HepG2 (cell line): ENCODE measurements around the gene ETS1. TPM values are rescaled to one million over a fixed set of nuclear protein-coding genes. Genes with fewer than 3 reads are reported as not detected.

Experiments
- ATAC-seq: fragments of 200-7000 bp; cut with Tn5 transposase; 3 replicates; pipeline ENCODE4 v1.9.1; 2020; ENCODE audit warnings: mild to moderate bottlenecking, moderate library complexity
- BruUV-seq: library from RNA; stranded (reverse); fragments of 400-500 nt; replicated peaks from 2 replicates; lab custom pipeline; 2021; lab: Mats Ljungman, UMichigan
- CTCF ChIA-PET: fragments of 300-600 bp; formaldehyde crosslinking; extraction: SDS; loops from one replicate; lab custom pipeline; 2021; ENCODE audit warnings: low total read pairs, inconsistent platforms, low intra/inter-chr PET ratio; lab: Yijun Ruan, JAX
- POLR2A ChIA-PET: fragments of 350-600 bp; sonication (Branson Sonifier 250); formaldehyde crosslinking; loops from one replicate; lab custom pipeline; 2020; ENCODE audit warnings: antibody characterized with exemption, inconsistent platforms; lab: Yijun Ruan, JAX
- DNase-seq: peaks from one replicate; pipeline ENCODE4 v3.0.0-alpha.2; 2015; ENCODE audit warnings: low spot score
- FAIRE-seq: peaks from 3 replicates; lab custom pipeline; 2011; peaks lifted over from hg19 to GRCh38; lab: Jason Lieb, UNC
- H2AFZ ChIP-seq: one replicate; pipeline ENCODE4 v1.6.1; 2011; ENCODE audit warnings: low read length, inconsistent platforms
- H3K27ac ChIP-seq: fragments of 300-600 bp; 3 replicates; pipeline ENCODE4 v1.8.0; 2011; ENCODE audit warnings: mixed run types, mild to moderate bottlenecking, mixed read lengths, low read length, inconsistent platforms; ENCODE audit not compliant: insufficient read depth; ENCODE audit errors: extremely low read length
- H3K27me3 ChIP-seq, 2 experiments: fragments of 200-600 bp in 1 of 2; 2 replicates in 1 of 2; 3 replicates in 1 of 2; pipeline versions ENCODE4 v1.6.0 to v1.8.0; 2011; ENCODE audit warnings: low read length in 2 of 2, mild to moderate bottlenecking in 2 of 2, moderate library complexity in 2 of 2, inconsistent platforms in 1 of 2; ENCODE audit not compliant: insufficient read depth in 2 of 2, control insufficient read depth in 1 of 2
- H3K36me3 ChIP-seq, 2 experiments: fragments of 200-600 bp in 1 of 2; replicated peaks in 1 of 2; 2 replicates in 1 of 2; 3 replicates in 1 of 2; pipeline versions ENCODE4 v1.5.1 to v1.8.0; 2011; ENCODE audit warnings: low read length in 2 of 2, inconsistent platforms in 1 of 2; ENCODE audit not compliant: insufficient read depth in 2 of 2, control insufficient read depth in 1 of 2
- H3K4me1 ChIP-seq: 2 replicates; pipeline ENCODE4 v1.5.1; 2012; ENCODE audit warnings: low read length, inconsistent platforms; ENCODE audit not compliant: insufficient read depth
- H3K4me2 ChIP-seq: 2 replicates; pipeline ENCODE4 v1.6.0; 2011; ENCODE audit warnings: low read depth, low read length, inconsistent platforms
- H3K4me3 ChIP-seq, 3 experiments: fragments of 200-600 bp in 1 of 3; sonication (generic), shearing (Covaris generic) in 1 of 3; replicated peaks in 1 of 3; 2 replicates each; pipeline ENCODE4 v1.5.1; 2011 to 2016; ENCODE audit warnings: low read length in 3 of 3, inconsistent platforms in 2 of 3, low read depth in 2 of 3, mild to moderate bottlenecking in 2 of 3, control low read depth in 1 of 3, mixed read lengths in 1 of 3; ENCODE audit not compliant: insufficient read depth in 1 of 3
- H3K79me2 ChIP-seq: one replicate; pipeline ENCODE4 v1.6.1; 2011; ENCODE audit warnings: low read length, inconsistent platforms; ENCODE audit not compliant: insufficient read depth
- H3K9ac ChIP-seq: 2 replicates; pipeline ENCODE4 v1.6.0; 2011; ENCODE audit warnings: mild to moderate bottlenecking, low read depth, low read length, inconsistent platforms; ENCODE audit not compliant: insufficient read depth
- H3K9me3 ChIP-seq: 2 replicates; pipeline ENCODE4 v1.5.1; 2012; ENCODE audit warnings: mild to moderate bottlenecking, low read length
- H4K20me1 ChIP-seq: 2 replicates; pipeline ENCODE4 v1.6.0; 2011; ENCODE audit warnings: inconsistent platforms, mild to moderate bottlenecking, low read length, moderate library complexity; ENCODE audit not compliant: insufficient read depth
- NCOA1 ChIP-seq: sonication (generic); formaldehyde crosslinking; IDR thresholded peaks from 2 replicates; pipeline ENCODE4 v1.9.0; 2021; ENCODE audit warnings: missing genetic modification reagents
- PBX3 ChIP-seq: sonication (generic); formaldehyde crosslinking; IDR thresholded peaks from 2 replicates; pipeline ENCODE4 v1.8.1; 2023; ENCODE audit warnings: missing genetic modification reagents, inconsistent platforms, borderline replicate concordance
- SP2 ChIP-seq: sonication (generic); formaldehyde crosslinking; IDR thresholded peaks from 2 replicates; pipeline ENCODE4 v1.5.1; 2020; ENCODE audit warnings: mild to moderate bottlenecking, missing genetic modification reagents
- ZBTB21 ChIP-seq: sonication (generic); formaldehyde crosslinking; IDR thresholded peaks from 2 replicates; pipeline ENCODE4 v1.4.0; 2020; ENCODE audit warnings: missing genetic modification reagents
- ZBTB3 ChIP-seq: sonication (generic); formaldehyde crosslinking; IDR thresholded peaks from 2 replicates; pipeline ENCODE4 v1.4.0; 2020; ENCODE audit warnings: low read depth, mild to moderate bottlenecking, moderate library complexity, missing genetic modification reagents, borderline replicate concordance
- ZFP82 ChIP-seq: sonication (generic); formaldehyde crosslinking; IDR thresholded peaks from 2 replicates; pipeline ENCODE4 v1.5.1; 2020; ENCODE audit warnings: mild to moderate bottlenecking, missing genetic modification reagents, borderline replicate concordance
- ZFP91 ChIP-seq: sonication (generic); formaldehyde crosslinking; IDR thresholded peaks from 2 replicates; pipeline ENCODE4 v1.9.0; 2022; ENCODE audit warnings: missing genetic modification reagents, mild to moderate bottlenecking, borderline replicate concordance
- ZNF646 ChIP-seq: sonication (generic); formaldehyde crosslinking; IDR thresholded peaks from 2 replicates; pipeline ENCODE4 v1.9.0; 2021; ENCODE audit warnings: mild to moderate bottlenecking, missing genetic modification reagents
- ZNF781 ChIP-seq: sonication (generic); formaldehyde crosslinking; IDR thresholded peaks from 2 replicates; pipeline ENCODE4 v1.5.1; 2020; ENCODE audit warnings: borderline replicate concordance, mild to moderate bottlenecking, missing genetic modification reagents; ENCODE audit errors: not compliant biosample characterization
- ZZZ3 ChIP-seq: sonication (generic); formaldehyde crosslinking; IDR thresholded peaks from 2 replicates; pipeline ENCODE4 v1.4.0; 2020; ENCODE audit warnings: missing genetic modification reagents, mild to moderate bottlenecking, borderline replicate concordance
- WGBS: methylation state at CpG from one replicate; pipeline ENCODE4 v1.1.6; 2017; ENCODE audit warnings: low lambda C conversion rate; 5-methylcytosine and 5-hydroxymethylcytosine counted together
- in situ Hi-C: cut with HindIII; loops from 2 replicates; pipeline ENCODE4 v1.10.0; 2017; ENCODE audit warnings: low pct_unique_long_range_greater_than_20kb; ENCODE audit not compliant: extremely low pct_ligation_motif_present
- intact Hi-C: fragments of 100-400 bp; cut with micrococcal nuclease; formaldehyde crosslinking; loops from one replicate; pipeline ENCODE4 v1.10.0; 2022; ENCODE audit not compliant: unreplicated experiment
- polyA plus RNA-seq, 8 experiments: library from polyadenylated mRNA; depleted of rRNA in 3 of 8; stranded (reverse) in 7 of 8; unstranded in 1 of 8; fragments of >200 nt; fragmentation: Illumina TruSeq in 4 of 8; extraction: Trizol in 4 of 8; gene quantifications; 2 replicates each; pipeline versions ENCODE4 v1.2.1 to v1.2.3, GENCODE V29; 2011 to 2016; ENCODE audit warnings: low read depth in 4 of 8, missing spikeins in 1 of 8, mixed read lengths in 1 of 8; ENCODE audit not compliant: insufficient read depth in 1 of 8
- total RNA-seq, 5 experiments: library from RNA; depleted of rRNA; stranded (reverse); fragments of >200 nt; fragmentation: Illumina TruSeq; extraction: Trizol; gene quantifications; 2 replicates each; pipeline ENCODE4 v1.2.3, GENCODE V29; 2016; ENCODE audit warnings: low read depth in 1 of 5
- TF ChIP-seq, protein P1 (sequence below), 2 experiments: IDR thresholded peaks; 2 replicates each; pipeline ENCODE4 v1.6.1; 2011 to 2012; ENCODE audit warnings: low read length in 2 of 2, borderline replicate concordance in 1 of 2, low read depth in 1 of 2, mild to moderate bottlenecking in 1 of 2, moderate library complexity in 1 of 2

ETS1 gene
- total and polyA plus RNA-seq, 2 of the 13 experiments (the other 11 are each of a cell fraction or from before 2014, with no cell fraction given) = 0.18 to 0.34 TPM

DNA sequence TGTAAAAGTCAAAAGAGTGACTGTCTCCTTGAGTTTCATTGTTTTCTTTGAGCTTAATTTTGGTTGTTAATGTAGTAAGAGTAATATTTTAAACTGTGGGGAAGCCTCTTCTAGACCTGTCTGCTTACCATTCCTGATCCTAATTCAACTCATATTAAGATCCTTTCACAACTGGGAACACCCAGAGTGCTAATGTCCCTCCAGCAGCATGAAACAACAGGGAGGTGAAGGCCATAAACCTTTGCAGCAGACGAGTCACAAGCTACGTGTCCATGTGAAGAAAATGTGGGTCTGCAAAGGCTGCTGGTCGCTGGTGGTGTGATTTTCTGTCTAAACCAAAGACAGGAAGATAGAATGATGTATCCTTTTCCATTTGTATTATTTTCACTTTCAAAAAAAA lies 152.5 kb downstream of the ETS1 start:
- ATAC-seq = no peak
- FAIRE-seq = no peak

More for the DNA sequence above, 152.5 kb downstream of the ETS1 start:
- TF ChIP-seq NCOA1 (CRISPR knock-in tag) = no peak
- no peak for TF ChIP-seq ZFP82
- no peak for TF ChIP-seq ZBTB3 (CRISPR knock-in tag)
- no peak for TF ChIP-seq ZNF781 (CRISPR knock-in tag)
- no peak for TF ChIP-seq SP2 (CRISPR knock-in tag)
- TF ChIP-seq ZNF646 = no peak
- no peak for TF ChIP-seq PBX3
- TF ChIP-seq ZFP91 (CRISPR knock-in tag) = no peak
- TF ChIP-seq ZZZ3 (CRISPR knock-in tag) = no peak
- TF ChIP-seq ZBTB21 = no peak
- TF ChIP-seq, protein P1, sequence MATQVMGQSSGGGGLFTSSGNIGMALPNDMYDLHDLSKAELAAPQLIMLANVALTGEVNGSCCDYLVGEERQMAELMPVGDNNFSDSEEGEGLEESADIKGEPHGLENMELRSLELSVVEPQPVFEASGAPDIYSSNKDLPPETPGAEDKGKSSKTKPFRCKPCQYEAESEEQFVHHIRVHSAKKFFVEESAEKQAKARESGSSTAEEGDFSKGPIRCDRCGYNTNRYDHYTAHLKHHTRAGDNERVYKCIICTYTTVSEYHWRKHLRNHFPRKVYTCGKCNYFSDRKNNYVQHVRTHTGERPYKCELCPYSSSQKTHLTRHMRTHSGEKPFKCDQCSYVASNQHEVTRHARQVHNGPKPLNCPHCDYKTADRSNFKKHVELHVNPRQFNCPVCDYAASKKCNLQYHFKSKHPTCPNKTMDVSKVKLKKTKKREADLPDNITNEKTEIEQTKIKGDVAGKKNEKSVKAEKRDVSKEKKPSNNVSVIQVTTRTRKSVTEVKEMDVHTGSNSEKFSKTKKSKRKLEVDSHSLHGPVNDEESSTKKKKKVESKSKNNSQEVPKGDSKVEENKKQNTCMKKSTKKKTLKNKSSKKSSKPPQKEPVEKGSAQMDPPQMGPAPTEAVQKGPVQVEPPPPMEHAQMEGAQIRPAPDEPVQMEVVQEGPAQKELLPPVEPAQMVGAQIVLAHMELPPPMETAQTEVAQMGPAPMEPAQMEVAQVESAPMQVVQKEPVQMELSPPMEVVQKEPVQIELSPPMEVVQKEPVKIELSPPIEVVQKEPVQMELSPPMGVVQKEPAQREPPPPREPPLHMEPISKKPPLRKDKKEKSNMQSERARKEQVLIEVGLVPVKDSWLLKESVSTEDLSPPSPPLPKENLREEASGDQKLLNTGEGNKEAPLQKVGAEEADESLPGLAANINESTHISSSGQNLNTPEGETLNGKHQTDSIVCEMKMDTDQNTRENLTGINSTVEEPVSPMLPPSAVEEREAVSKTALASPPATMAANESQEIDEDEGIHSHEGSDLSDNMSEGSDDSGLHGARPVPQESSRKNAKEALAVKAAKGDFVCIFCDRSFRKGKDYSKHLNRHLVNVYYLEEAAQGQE (IDR thresholded peaks at IDR 0.05; ENCODE audit: borderline replicate concordance in 1 of 2, low read depth in 1 of 2, low read length in 2 of 2) = no peak
- Histone ChIP-seq H3K27me3 (no peaks in the 10 kb centered on the region; a peak in 1 of 5 replicates), H2AFZ (no peak overlapping the region), H3K36me3 (no peaks in the 10 kb centered on the region), H3K9me3 (no peaks in the 10 kb centered on the region), H3K4me3 (no peak overlapping the region), H3K79me2 (no peaks in the 10 kb centered on the region), H3K9ac (no peak overlapping the region), H4K20me1 (no peaks in the 10 kb centered on the region), H3K4me1 (no peaks in the 10 kb centered on the region), H3K4me2 (no peak overlapping the region), H3K27ac (no peak overlapping the region)
- ChIA-PET CTCF (no interaction called here), POLR2A (no interaction called here)
- in situ Hi-C loops (no loop called here), intact Hi-C loops (no loop called here)
- 5% methylated on average over 3 of the region's 3 CpGs for WGBS
- no peak for DNase-seq
- BruUV-seq = no TSS peak
